GM19455 (cell line): ENCODE data around the gene TRA2B.

Experiments
- ATAC-seq: cut with Tn5 transposase; IDR thresholded peaks from one replicate; pipeline ENCODE4 v1.9.1; 2021; ENCODE audit not compliant: unreplicated experiment

Gene TRA2B

DNA sequence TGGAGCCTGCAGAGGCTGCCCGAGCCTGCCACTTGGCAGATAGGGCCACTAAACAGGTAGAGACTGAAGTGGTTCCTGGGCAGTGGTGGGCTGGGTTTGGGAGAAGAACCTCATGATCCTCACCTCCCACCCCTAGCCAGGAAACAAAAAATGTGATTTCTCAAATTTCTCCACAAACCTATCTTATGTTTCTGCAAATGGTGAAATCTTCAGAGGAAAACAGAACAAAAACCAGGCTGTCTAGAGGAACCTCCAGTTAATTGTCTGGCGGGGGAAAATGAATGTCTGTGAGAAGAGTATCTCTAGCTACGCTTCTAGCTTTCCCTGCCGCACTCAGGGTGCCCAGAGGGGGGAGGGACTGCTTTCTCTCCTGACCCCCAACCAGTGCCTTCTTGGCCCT, 55.9 kb downstream of the TRA2B start:
- no peak for ATAC-seq

DNA sequence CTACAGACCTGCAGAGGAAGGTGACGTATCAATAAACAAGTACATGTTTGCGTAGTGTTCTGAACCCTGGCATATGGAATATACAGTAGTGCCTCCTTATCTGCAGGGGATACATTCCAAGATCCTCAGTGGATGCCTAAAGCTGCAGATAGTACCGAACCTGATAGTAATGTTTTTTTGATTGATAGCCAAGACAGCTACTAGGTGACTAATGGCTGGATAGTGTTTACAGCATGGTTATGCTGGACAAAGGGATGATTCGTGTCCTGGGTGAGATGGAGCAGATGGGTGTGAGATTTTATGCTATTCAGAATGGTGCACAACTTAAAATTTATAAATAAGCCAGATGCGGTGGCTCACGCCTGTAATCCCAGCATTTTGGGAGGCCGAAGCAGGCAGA, 57.2 kb downstream of the TRA2B start:
- no peak for ATAC-seq

DNA sequence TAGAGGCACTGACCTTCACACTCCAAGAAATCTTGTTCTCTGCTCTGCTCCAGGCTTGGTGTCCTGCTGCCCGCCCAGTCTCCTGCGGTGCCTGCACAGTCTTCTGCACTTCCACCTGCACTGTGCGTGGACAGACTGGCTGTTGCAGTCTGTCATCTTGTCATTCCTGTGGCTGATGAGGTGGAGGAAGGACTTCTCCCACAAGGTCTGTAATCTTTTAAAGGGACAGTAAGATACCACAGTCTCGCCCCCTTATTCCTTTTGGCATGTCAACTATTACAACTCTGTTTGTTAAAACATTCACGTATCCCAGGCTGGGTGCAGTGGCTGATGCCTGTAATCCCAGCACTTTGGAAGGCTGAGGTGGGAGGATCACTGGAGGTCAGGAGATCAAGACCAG, 58.9 kb downstream of the TRA2B start:
- no peak for ATAC-seq

DNA sequence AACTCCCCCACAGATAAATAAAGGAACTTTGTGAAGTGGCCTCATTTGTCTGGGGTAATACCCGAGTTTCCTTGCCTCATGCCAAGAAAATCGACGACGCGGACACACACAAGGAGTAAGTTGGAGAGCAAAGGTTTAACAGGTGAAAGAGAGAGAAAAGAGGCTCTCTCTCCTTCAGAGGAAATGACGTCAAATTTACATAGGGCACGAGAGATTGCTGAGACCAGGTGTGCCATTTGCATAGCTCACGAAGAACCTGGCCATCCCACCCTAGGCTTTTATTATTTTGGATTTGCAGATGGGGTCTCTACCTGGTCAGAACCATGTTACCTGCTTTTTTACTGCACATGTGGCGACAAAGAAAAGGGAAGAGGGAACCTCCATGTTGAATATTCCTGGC, 63.7 kb downstream of the TRA2B start:
- no peak for ATAC-seq

DNA sequence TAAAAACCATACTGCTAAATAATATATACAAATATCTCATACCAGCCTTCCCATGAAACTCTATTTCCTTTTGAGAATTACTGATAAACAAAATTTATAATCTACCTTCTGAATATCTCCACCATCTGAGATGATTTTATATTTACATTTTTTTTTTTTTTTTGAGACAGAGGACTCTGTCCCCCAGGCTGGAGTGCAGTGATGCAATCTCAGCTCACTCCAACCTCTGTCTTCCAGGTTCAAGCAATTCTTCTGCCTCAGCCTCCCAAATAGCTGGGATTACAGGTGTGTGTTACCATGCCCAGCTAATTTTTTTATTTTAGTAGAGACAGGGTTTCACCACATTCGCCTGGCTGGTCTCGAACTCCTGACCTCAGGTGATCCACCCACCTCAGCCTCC, 70.2 kb downstream of the TRA2B start:
- ATAC-seq = no peak

GRCh38 chr3:185866995-185867394, 70.8 kb downstream of the TRA2B start:
- ATAC-seq = no peak

DNA sequence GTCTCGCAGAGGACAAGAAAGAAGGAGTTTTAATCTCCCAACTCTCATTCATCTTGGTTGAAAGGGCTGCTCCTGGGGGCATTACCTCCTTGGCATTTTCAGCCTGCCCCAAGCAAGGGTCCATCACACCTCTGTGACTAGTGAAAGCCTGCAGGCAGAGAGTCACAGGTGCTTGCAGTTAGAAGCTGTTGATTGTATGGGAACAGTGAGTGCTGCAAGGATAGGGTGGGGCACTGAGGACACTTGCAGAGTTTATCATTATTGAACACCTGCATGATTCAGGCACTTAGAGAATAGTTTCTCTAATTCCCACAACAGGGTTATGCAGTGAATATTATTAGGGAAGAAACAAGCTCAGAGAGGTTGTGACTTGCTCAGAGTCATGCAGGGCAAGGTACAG, 71.3 kb downstream of the TRA2B start:
- ATAC-seq = no peak
